GM12892 (cell line): ENCODE results near the gene ZNF688.

Experiments
- POLR2A ChIP-seq: IDR thresholded peaks from 2 replicates; pipeline ENCODE4 v1.6.1; 2011; ENCODE audit warnings: low read depth, low read length, control low read depth
- POLR2AphosphoS5 ChIP-seq: IDR thresholded peaks from 2 replicates; pipeline ENCODE4 v1.6.1; 2011; ENCODE audit warnings: low read depth, low read length, control low read depth

- no peak for TF ChIP-seq POLR2A
- no peak for TF ChIP-seq POLR2AphosphoS5
Measured at GRCh38 chr16:30546115-30546514, 25.4 kb downstream of the ZNF688 start.
